HG03196 (cell line): ENCODE measurements around the gene AGXT.

ENCODE experiments used
- ATAC-seq: cut with Tn5 transposase; IDR thresholded peaks from one replicate; pipeline ENCODE4 v1.9.1; 2021; ENCODE audit not compliant: unreplicated experiment

AGXT gene

DNA sequence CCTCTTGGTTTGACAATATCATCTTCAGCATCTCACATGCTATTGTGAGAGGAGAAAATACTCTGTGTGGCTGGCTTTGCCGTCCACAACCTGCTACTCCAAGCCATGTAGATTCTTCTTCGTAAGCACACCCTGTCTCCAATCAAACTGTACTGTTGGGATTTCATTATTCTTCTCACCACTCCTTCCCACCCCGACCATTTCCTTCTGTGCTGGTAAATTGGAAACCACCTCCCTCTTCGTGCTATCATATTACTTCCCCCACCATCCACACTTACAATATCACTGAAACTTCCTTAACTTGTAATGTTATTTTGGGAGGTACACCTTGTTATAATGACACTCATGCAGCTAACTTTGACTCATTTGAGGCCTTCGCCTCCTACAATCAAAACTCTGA, 3.2 kb upstream of the AGXT start:
- no peak for ATAC-seq

DNA sequence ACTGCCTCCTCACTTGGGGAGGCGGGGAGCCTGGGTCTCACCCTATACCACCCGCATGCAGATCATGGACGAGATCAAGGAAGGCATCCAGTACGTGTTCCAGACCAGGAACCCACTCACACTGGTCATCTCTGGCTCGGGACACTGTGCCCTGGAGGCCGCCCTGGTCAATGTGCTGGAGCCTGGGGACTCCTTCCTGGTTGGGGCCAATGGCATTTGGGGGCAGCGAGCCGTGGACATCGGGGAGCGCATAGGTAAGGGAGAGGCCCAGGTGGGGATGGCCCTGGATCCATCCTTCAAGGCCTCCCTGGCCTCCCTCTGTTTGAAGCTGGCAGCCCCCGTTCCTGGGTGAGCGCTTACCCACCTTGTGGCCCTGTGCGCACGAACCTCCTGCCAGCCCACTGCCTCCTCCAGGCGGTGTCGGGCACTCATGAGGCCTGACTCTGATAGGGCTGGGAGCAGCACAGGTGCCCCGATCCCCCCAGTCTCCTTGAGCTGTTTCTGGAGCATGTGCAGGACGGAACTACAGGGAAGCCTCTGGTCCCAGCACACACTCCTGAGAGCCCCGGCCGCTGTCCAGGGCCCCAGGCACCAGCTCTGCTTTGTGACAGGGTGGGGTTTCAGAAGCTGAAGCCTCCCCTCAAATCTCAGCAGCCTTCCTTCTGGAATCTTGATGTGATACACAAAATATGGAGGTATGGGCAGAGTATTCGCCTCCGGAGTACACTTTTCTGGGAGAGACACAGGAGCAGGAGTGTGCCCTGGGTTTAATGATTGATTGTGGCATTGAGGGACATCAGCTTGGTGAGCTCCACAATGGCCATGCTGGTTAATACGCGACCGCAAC, 708 bp downstream of the AGXT start:
- ATAC-seq: no peak

DNA sequence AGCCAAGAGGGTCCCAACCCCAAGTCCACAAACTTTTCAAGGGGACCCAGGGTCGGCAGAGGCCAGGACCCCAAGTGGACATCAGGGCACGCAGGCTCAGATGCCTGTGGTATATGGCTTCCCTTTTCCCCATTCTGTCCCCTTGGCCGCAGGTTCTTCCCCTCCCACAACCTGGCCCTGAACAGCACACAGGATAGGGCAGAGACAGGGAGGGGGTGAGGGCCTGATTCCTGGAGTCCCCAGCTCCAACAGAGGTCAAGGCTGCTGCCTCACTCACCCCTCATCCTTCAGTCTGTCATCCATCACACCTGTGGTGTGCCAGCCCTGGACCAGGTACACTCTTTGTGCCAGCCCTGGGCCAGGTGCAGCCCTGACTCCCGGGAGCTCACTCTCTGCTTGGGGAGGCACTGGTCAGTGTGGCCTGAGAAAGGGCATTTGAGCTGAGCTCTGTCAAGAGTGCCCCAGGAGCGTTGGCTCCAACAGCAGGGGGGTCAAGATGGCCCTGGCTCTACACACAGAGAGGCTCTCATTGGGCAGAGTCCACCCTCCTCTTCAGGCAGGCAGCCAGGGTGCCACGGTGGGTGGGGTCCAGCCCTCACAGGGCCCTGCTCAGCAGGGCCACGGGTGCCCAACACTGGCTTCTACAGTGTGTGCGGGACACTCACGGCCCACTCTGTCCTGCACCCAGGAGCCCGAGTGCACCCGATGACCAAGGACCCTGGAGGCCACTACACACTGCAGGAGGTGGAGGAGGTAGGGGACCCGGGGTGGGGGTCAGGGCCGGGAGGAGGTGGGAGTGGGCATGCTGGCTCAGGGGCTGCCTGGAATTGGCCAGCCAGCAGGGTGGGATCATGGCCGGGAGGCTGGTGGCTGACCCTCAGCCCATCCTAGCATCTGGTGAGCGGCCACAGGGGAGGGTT, 1.6 kb downstream of the AGXT start:
- ATAC-seq: no peak

DNA sequence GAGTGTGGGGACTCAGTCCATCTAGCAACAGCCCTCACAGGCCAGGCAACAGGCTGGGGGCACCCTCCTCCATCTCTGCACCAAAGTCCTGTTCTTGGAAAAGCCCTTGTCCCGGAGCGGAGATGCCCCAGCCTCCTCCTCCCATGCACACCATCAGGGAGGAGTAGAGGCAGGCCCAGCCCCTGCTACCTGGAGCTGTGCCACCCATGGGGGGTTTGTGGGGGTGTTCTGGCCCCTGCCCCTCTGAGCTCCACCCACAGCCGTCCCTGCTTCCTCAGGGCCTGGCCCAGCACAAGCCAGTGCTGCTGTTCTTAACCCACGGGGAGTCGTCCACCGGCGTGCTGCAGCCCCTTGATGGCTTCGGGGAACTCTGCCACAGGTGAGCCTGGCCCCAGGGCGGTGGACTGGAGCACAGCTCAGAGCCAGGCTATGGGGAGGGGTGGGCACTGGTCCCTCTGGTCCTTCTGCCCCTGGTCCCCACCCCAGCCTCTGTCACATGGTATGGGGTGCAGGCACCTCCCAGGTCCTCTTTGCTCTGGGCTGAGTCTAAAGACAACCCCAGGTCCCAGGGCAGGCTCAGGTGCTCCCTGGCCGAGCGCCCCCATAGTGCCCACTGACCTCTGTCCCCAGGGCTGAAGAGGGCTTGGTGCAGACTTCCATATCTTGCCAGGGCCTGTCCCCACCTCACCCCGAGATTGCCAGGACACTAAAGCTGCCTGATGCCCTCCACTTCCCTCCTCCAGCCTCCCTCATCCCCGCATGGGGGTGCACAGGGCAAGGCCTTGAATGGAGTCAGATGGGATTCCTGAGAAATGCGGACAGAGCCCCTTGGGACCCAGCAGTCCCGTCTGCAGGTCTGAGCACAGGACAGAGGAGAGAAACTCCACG, 2.7 kb downstream of the AGXT start:
- no peak for ATAC-seq

DNA sequence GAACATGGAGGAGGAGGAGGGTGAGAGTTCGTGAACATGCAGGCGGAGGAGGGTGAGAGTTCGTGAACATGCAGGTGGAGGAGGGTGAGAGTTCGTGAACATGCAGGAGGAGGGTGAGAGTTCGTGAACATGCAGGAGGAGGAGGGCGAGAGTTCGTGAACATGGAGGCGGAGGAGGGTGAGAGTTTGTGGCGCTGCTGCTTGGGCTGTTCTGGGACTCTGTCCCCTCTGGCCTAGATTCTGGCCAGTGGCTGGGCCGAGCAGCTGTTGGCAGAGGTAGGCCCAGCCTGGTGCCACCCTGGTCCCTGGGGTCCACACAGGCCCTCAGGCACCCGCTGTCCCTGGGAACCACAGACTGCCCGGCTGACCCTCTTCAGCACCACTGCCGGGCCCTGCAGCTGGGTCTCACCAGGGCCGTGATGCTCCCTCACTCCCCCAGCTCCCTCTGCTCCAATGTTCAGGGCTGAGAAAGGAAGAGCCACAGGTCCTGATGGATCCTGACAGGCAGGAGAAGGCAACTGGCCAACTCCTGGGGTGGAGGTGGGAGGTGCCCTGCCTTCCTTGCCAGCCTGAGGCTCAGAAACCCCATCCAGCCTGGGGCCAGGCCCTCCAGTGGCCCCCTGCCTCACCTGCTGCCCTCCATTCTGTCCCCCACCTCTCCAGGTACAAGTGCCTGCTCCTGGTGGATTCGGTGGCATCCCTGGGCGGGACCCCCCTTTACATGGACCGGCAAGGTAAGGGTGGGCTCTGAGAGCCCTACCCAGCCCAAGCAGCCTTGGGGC, 3.9 kb downstream of the AGXT start:
- no peak for ATAC-seq

DNA sequence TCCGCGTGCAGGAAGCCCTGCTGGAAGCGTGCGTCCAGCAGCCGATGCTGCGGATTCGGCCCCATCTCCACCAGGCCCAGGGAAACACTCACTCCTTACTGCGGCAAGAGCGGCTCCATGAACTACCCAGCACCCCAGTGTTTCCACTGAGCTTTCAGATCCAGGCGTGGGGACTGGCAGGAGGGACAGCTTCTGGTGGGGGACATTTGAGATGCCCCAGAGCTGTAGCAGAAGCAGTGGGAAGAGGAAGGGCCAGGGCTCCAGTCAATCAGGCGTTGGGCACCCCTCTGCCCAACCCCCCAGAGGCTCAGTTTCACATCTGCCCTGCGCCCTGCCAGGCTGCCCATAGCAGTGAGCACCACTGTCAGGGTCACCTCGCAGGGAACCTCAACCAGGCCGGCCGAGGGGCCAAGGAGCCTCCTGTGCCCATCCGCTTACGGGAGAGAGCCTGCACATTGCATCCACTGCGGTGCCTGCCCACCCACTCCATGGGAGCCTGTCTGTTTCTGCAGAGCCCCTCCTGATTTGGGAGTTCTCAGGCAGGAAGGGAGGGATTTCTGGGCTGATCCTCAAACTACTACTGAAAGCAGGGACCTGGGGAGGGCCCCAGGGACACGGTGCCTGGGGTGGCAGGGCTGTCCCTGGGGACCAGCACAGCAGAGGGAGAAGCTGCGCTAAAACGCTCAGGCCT, 4.6 kb downstream of the AGXT start:
- ATAC-seq: no peak

DNA sequence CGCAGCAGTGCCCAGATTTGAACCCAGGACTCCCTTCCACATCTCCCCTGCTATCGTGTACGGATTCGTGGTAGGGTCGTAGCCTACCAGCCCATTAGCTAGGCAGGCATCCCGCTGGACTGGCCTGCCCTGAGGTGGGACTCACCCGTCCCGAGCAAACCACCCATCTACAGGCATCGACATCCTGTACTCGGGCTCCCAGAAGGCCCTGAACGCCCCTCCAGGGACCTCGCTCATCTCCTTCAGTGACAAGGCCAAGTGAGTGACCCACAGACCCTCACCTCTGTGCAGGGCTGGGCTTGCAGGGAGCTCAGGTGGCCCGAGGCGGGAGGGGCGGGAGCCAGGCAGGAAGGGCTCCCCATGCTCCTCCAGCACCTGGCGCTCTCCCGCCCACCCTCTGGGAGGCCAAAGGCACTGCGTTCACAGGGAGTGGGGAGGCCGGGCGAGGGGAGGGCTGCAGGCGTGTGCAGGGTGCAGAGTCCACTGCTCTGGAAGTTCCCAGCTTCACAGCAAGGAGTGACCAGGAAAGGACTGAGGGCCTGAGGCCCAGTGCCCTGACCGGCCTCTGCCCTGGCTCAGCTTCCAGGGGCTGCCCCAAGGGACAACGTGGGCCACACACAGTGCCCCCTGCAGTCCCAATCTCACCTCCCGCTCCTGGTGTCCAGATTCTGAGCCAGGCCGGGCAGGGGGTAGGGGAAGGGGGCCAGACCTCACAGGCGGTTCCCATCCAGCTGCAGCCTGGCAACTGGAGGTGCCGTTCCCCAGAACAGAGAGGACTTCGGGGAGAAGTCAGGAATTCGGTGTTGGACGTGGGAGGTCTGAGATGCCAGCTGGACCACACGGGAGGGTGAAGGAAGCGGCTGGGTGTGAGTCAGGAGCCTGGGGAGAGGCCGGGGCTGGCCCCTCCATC, 5.4 kb downstream of the AGXT start:
- no peak for ATAC-seq

DNA sequence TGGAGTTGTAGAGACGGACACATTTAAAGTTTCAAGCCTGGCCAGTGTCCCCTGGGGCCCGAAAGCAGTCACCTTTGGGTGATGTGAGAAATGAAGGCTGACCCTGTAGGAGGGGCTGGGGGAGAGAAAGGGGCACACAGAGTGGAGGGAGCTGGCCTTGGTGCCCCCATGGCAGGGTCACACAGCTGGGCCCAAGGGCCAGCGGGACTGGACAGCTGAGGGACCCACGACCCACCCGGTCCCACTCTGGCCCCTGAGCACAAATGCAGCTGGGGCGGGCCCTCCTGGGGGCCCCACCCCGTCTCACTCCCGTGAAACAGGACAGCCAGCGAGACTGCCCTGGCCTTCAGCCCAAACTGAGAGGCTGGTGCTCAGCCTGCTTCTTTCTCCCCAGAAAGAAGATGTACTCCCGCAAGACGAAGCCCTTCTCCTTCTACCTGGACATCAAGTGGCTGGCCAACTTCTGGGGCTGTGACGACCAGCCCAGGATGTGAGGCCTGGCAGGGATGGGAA, 6.1 kb downstream of the AGXT start:
- no peak for ATAC-seq

DNA sequence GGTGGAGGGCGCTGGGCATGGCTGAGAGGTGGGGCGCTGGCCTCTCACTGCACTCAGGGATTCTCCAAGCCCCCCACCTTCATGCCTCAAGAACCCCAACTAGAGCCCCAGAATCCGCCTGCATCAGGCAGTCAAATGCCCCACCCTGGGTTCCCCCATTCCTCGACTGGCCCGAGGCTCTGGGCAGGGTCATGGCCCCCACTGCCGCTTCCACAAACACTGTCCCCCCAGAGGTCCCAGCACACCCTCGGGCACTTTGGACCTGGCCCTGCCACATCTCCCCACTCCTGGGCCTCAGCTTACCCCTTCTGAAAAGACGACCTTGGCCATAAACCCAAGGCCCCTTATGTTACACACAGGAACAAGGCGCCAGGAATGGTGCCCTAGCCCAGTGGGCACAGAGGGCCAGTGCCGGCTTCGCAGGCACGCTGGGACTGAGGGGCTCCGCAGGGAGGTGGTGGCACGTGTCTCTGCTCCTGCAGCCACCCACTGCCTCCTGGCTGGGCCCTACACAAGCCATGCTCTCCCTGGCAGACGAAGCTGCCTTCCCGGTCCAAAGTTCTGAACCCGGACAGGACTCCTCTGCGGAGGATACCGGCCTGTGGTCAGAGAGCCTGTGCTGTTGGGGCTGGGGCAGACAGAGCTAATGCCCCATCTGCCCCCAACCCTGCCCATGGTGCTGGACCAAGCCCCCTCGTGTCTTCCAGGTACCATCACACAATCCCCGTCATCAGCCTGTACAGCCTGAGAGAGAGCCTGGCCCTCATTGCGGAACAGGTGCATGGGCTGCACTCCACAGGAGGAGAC, 6.8 kb downstream of the AGXT start:
- ATAC-seq: no peak

DNA sequence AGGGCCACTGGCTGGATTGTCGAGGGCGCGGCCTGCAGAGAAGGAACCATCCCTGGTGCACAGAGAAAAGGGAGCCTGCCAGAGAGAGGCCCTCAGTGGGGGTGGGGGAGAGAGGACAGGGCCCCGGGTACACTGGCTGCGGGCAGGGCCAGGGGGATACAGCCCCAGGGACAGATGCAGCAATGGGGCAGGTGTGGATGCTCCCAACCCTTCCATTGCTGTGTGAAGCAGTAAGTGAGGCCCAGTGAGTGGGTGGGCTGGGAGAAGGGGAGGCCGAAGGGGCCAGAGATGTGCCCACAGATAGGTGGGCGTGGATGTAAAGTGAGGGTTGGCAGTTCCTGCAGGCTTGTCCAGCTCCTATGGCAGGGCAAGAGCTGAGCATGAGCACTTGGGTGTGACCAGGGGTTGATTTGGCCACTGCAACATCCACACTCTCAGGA, 7.4 kb downstream of the AGXT start:
- no peak for ATAC-seq

DNA sequence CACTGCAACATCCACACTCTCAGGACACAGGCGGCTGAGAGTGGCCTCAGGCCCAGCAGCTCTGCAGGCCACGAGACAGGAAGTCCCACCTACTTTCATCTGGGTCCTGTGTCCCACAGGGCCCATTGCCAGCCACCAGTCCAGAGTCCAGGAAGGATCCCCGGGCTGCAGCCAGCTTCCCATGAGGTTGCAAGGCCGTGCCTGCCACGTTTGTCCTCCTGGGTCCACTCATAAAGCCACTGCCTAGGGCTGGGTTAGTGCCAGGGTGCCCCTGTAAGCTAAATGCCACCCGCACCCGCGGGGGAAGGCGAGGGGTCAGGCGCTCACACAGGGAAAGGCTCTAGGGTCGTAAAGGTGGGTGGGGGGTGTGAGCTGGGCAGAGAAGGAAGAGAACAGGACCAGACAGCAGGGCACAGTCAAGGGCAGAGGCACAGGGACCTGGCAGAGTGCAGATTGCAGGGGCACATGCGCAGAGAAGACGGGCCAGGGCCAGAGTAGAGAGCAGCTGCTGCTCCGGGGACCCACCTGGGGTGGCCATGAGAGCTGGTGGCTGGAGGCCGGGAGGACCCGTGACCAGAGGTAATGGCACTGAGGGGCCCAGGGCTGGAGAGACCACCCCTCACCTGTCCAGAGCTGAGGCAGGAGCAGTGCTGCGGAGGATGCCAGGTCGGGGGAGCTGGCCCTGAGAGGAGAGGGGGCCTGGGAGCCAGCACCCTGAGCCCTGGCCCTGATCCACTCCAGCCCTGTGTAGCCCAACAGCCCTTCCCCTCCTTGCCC, 8.0 kb downstream of the AGXT start:
- ATAC-seq: no peak

DNA sequence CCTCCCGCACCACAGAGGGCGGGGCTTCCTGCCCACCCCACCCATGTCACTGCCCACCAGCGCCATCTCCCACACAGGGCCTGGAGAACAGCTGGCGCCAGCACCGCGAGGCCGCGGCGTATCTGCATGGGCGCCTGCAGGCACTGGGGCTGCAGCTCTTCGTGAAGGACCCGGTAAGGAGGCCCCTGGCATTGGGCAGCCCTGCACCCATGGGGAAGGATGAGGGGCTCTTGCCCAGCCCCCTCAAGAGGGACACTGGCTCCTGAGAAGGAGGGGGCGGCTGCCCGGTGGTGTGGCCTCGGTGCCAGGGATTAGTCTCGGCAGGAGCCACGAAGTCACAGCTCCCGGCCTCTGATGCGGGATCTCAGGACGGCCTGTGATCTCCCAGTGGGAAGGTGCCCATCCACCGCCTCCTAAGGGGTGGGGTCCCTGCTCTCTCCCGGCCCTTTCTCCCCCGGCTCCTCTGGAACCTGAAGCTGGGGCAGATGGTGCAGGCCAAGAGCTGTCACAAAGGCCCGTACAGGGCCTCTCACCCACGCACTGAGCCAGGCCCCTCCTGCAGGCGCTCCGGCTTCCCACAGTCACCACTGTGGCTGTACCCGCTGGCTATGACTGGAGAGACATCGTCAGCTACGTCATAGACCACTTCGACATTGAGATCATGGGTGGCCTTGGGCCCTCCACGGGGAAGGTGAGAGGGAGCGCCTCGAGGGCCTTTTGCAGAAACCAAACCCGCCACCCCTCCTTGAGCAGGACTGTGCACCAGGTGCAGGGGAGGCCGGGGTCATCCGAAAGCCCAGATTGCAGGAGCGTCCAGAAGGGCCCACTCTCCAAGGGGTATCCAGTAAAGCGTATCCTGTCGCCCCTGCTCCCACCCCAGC, 9.1 kb downstream of the AGXT start:
- ATAC-seq: no peak

DNA sequence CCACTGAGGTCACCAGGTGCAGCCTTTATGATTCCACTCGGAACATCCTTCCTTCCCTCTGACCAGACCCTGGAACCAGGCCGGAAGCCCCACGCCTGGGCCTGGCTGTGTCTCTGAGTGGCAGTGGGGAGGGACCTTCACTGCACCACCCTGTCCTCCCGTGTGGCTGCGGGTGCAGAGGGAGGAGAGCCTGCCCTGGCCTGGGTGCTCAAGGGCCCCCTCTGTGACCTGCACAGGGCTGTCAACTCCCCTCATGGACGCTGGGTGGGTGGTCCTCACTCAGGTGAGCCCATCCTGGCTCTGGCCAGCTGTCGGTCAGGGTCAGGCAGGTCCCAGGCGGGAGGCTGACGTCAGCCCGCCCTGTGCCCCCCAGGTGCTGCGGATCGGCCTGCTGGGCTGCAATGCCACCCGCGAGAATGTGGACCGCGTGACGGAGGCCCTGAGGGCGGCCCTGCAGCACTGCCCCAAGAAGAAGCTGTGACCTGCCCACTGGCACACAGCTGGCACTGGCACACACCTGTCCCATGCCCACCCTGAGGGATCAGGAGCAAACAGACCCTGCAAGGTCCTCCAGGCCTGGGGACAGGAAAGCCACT, 9.8 kb downstream of the AGXT start:
- ATAC-seq: no peak

DNA sequence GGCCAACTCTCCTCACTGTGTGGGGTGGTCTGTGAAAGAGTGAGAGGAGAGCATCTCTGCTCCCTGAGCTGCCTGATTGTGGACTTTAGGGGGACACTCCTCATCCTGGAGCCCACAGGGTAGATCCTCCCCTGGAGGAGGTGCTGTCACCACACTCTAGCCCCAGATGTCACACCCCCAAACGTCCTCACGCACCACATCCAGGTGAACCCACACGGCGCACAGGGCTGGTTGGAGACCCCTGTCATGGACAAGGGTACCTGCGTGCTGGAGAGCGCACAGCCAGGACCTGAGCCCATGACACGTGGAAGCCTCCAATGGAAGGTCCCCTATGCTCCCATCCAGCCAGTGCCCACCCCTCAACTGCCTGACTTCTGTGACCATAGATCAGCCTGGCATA, 10.5 kb downstream of the AGXT start:
- ATAC-seq: no peak

DNA sequence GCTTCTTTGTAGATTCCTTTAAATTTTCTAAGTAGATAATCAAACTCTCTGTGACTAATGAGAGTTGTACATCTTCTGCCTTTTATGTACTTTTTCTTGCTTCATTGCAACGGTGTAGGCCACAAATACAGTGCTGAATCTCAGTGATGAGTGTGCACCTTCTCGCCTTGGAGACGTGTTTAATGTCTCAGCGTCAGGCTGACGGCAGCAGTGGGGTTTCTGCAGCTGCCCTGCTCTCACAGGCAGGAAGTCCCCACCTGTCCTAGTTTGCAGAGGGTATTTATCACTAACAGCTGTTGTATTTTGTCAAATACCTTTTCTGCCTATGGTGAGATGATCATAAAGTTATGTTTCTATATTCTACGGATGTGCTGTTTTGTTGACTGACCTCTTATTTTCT, 13.3 kb downstream of the AGXT start:
- ATAC-seq: no peak
